Adrenal gland (tissue), 5 donors: Measurements from ENCODE around the gene LRCH1.

Experiments used
- POLR2A ChIP-seq, 2 donors: fragments of 450-650 bp; IDR thresholded peaks; one replicate each; pipeline ENCODE4 v1.6.1; 2017; ENCODE audit warnings: antibody characterized with exemption in 2 of 2, mild to moderate bottlenecking in 2 of 2, moderate library complexity in 1 of 2
- TF ChIP-seq, protein P1 (sequence below), 6 experiments: fragments of 450-650 bp in 4 of 6; fragments of 200-600 bp in 2 of 6; sonication (generic) in 1 of 6; IDR thresholded peaks; 1 replicate in 5 of 6; 2 replicates in 1 of 6; pipeline versions ENCODE4 v1.5.1 to v1.8.0; 2016 to 2021; ENCODE audit warnings: antibody characterized with exemption in 6 of 6, mild to moderate bottlenecking in 2 of 6, moderate library complexity in 1 of 6
- donor health status: DM: no; HTN: no; CAD: no.

DNA sequence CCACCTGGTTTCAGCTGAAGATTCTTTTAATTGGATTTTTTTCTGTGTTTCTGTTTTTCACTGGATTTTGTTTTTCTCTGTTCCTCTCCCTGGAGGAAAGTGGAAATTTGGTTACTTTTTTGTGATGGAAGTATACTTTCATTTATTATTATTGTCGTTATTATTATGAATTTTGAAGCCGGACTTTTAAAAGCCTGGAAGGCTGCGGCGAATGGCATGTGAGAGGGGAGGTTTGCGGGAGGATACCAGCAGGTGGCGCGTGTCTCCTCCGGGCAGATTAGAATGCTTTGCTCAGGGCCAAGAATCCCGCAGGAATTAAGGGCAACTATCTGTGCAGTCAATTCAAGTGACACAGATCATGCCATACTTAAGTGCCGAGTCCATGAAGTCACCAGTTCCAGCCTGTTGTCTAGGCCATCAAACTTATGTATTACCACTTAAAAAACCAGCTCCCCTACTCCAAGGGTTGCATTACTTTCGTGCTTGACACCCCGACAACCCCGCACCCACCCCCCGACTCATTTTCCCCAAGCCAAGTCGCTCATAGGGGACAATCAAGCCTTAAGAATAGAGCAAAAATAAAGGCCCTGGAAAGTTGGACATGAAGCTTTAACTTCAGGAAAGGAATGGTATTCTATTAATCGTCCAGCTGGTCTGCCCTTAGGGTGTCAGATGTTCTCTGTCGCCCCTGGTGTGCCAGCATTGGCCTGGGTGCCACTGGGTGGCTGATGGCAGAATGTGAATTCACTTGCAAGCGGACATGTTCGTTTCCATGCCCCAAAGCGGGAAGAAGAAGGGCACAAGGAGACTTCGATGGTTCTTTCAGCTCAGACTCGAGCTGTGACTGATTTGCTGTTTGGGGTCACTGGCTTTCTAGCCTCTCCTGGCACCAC, 1.3 kb upstream of the LRCH1 start:
- TF ChIP-seq, protein P1, sequence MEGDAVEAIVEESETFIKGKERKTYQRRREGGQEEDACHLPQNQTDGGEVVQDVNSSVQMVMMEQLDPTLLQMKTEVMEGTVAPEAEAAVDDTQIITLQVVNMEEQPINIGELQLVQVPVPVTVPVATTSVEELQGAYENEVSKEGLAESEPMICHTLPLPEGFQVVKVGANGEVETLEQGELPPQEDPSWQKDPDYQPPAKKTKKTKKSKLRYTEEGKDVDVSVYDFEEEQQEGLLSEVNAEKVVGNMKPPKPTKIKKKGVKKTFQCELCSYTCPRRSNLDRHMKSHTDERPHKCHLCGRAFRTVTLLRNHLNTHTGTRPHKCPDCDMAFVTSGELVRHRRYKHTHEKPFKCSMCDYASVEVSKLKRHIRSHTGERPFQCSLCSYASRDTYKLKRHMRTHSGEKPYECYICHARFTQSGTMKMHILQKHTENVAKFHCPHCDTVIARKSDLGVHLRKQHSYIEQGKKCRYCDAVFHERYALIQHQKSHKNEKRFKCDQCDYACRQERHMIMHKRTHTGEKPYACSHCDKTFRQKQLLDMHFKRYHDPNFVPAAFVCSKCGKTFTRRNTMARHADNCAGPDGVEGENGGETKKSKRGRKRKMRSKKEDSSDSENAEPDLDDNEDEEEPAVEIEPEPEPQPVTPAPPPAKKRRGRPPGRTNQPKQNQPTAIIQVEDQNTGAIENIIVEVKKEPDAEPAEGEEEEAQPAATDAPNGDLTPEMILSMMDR (IDR thresholded peaks at IDR 0.05), result peak; percentile 76 to 84 (median 80)
- no peak for TF ChIP-seq POLR2A (IDR thresholded peaks at IDR 0.05)
